Type B pancreatic cell (in vitro differentiated cells): Measurements from ENCODE around the gene PPP6R3. TPM values are rescaled to one million over a fixed set of nuclear protein-coding genes. Genes with fewer than 3 reads are reported as not detected.
"Not testable (repeated sequence)": the region's sequence is repeated elsewhere in the genome, so short reads cannot be mapped to it uniquely, and the experiment has no call there.

Experiments used
- DNase-seq: peaks from one replicate; pipeline ENCODE4 v3.0.0; 2021; ENCODE audit warnings: mixed read lengths; ENCODE audit not compliant: unreplicated experiment; ENCODE audit errors: extremely low spot score
- H3K27ac Mint-ChIP-seq: 2 replicates; pipeline ENCODE4 v1.8.0; 2021; ENCODE audit warnings: mild to moderate bottlenecking, mixed read lengths
- H3K27me3 Mint-ChIP-seq: 2 replicates; pipeline ENCODE4 v1.8.0; 2021; ENCODE audit warnings: mixed read lengths
- H3K36me3 Mint-ChIP-seq: 2 replicates; pipeline ENCODE4 v1.8.0; 2021; ENCODE audit warnings: mixed read lengths
- H3K4me1 Mint-ChIP-seq: one replicate; pipeline ENCODE4 v1.8.0; 2021; ENCODE audit warnings: mixed read lengths; ENCODE audit not compliant: unreplicated experiment
- H3K4me3 Mint-ChIP-seq: 2 replicates; pipeline ENCODE4 v1.8.0; 2021; ENCODE audit warnings: mild to moderate bottlenecking, mixed read lengths
- H3K9me3 Mint-ChIP-seq: 2 replicates; pipeline ENCODE4 v1.8.0; 2021; ENCODE audit warnings: mixed read lengths
- total RNA-seq: library from RNA; stranded (reverse); gene quantifications from 2 replicates; pipeline ENCODE4 v1.2.1, GENCODE V29; 2021; ENCODE audit warnings: low replicate concordance
- TF ChIP-seq, protein P1 (sequence below): fragments of 200-600 bp; sonication (generic); conservative IDR thresholded peaks from 2 replicates; pipeline ENCODE4 v1.5.0; 2021; ENCODE audit warnings: antibody characterized with exemption, mild to moderate bottlenecking

Gene PPP6R3
- total RNA-seq, 1 donor from 2014 or later: 104 TPM

- Mint-ChIP-seq H3K27ac (peak overlapping the region; percentile 53), H3K27me3 (no peaks in the 10 kb centered on the region), H3K4me3 (no peak overlapping the region), H3K4me1 (peaks cover 1% of the 10 kb centered on the region), H3K9me3 (no peaks in the 10 kb centered on the region), H3K36me3 (peaks cover 15% of the 10 kb centered on the region)
- TF ChIP-seq, protein P1, sequence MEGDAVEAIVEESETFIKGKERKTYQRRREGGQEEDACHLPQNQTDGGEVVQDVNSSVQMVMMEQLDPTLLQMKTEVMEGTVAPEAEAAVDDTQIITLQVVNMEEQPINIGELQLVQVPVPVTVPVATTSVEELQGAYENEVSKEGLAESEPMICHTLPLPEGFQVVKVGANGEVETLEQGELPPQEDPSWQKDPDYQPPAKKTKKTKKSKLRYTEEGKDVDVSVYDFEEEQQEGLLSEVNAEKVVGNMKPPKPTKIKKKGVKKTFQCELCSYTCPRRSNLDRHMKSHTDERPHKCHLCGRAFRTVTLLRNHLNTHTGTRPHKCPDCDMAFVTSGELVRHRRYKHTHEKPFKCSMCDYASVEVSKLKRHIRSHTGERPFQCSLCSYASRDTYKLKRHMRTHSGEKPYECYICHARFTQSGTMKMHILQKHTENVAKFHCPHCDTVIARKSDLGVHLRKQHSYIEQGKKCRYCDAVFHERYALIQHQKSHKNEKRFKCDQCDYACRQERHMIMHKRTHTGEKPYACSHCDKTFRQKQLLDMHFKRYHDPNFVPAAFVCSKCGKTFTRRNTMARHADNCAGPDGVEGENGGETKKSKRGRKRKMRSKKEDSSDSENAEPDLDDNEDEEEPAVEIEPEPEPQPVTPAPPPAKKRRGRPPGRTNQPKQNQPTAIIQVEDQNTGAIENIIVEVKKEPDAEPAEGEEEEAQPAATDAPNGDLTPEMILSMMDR: peak; percentile 95
- DNase-seq: no peak
These were observed 13.3 kb upstream of the PPP6R3 start for GRCh38 chr11:68447015-68447801.

- H3K9me3 Mint-ChIP-seq: not testable (repeated sequence)
These were observed 12.6 kb upstream of the PPP6R3 start for GRCh38 chr11:68447914-68448313.

DNA sequence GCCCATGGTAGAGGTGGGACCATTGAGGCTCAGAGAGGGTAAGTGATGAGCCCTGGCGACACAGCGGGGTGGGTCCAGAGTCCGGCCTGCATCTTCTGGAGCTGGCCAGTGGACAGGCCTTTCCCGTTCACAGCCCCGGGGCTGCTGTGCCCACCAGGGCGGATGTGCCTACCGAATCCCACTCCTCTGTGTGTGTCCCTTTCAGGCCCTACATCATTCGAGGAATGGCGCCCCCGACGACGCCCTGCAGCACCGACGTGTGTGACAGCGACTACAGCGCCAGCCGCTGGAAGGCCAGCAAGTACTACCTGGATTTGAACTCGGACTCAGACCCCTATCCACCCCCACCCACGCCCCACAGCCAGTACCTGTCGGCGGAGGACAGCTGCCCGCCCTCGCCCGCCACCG lies 11.9 kb upstream of the PPP6R3 start:
- H3K9me3 Mint-ChIP-seq: no peaks in the 10 kb centered on the region
- TF ChIP-seq, protein P1: no peak
- H3K4me1 Mint-ChIP-seq: no peaks in the 10 kb centered on the region
- peaks cover 10% of the 10 kb centered on the region for H3K36me3 Mint-ChIP-seq
- DNase-seq: no peak
- no peaks in the 10 kb centered on the region for H3K27me3 Mint-ChIP-seq
- H3K27ac Mint-ChIP-seq: no peak overlapping the region
- no peak overlapping the region for H3K4me3 Mint-ChIP-seq

More at GRCh38 chr11:68447914-68448313, 12.6 kb upstream of the PPP6R3 start:
- not testable (repeated sequence) for H3K4me3 Mint-ChIP-seq, H3K36me3 Mint-ChIP-seq, H3K27ac Mint-ChIP-seq, H3K4me1 Mint-ChIP-seq, H3K27me3 Mint-ChIP-seq, DNase-seq

DNA sequence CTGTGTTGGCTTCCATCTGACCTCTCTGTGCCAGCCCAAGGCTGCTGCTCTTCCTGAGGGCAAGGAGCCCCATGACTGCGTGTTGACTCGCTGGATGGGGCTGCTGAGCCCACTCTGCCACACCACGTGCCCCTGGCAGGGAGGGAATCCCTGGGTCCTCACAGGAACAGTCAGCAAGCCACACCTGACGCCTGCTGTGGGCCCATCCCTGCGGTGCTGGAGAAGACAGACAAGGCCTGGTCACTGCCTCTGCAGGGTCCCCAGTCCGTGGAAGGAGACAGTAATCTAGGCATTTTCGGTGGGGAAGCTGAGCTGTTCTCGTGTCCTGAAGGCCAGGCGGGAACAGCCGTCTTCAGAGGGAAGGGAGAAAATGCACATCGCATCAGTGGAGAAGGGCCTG lies 10.6 kb upstream of the PPP6R3 start:
- Mint-ChIP-seq H3K27ac (no peak overlapping the region), H3K4me3 (no peak overlapping the region), H3K9me3 (no peaks in the 10 kb centered on the region), H3K36me3 (peaks cover 6% of the 10 kb centered on the region), H3K4me1 (no peaks in the 10 kb centered on the region), H3K27me3 (no peaks in the 10 kb centered on the region)
- no peak for DNase-seq
- TF ChIP-seq, protein P1: no peak

GRCh38 chr11:68450711-68451110 lies 9.8 kb upstream of the PPP6R3 start:
- DNase-seq: no peak
- Mint-ChIP-seq H3K4me1 (no peaks in the 10 kb centered on the region), H3K27ac (no peak overlapping the region), H3K9me3 (no peaks in the 10 kb centered on the region), H3K36me3 (peaks cover 6% of the 10 kb centered on the region), H3K4me3 (no peak overlapping the region), H3K27me3 (peaks cover under 1% of the 10 kb centered on the region)
- TF ChIP-seq, protein P1: no peak

DNA sequence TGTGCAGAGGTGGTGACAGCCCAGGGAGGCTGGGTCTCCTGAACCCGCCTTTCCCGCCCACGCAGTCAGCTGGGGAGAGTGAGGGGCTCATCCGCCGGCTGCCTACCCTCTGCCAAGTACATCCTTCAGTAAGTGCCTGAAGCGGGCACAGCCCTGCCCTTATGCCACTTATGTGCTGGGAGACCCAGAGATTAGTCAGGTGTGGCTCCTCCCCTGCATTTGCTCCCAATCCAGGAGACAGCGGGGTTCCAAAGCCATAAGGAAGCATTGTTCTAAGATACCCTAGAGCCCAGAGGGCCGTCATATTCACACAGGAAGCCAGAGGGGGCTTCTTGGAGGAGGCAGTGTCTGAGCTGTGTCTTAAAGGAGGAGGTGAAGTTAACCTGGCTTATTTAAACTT lies 5.8 kb upstream of the PPP6R3 start:
- DNase-seq: no peak
- peaks cover 3% of the 10 kb centered on the region for H3K27me3 Mint-ChIP-seq
- TF ChIP-seq, protein P1: no peak
- H3K36me3 Mint-ChIP-seq: no peaks in the 10 kb centered on the region
- H3K9me3 Mint-ChIP-seq: no peaks in the 10 kb centered on the region
- no peak overlapping the region for H3K27ac Mint-ChIP-seq
- no peak overlapping the region for H3K4me3 Mint-ChIP-seq
- peaks cover 3% of the 10 kb centered on the region for H3K4me1 Mint-ChIP-seq
